ENCODE measurements around the gene CDKN1A.
A peak's percentile ranks its signal among the peaks of the same experiment; 100 is the strongest.

CDKN1A gene

DNA sequence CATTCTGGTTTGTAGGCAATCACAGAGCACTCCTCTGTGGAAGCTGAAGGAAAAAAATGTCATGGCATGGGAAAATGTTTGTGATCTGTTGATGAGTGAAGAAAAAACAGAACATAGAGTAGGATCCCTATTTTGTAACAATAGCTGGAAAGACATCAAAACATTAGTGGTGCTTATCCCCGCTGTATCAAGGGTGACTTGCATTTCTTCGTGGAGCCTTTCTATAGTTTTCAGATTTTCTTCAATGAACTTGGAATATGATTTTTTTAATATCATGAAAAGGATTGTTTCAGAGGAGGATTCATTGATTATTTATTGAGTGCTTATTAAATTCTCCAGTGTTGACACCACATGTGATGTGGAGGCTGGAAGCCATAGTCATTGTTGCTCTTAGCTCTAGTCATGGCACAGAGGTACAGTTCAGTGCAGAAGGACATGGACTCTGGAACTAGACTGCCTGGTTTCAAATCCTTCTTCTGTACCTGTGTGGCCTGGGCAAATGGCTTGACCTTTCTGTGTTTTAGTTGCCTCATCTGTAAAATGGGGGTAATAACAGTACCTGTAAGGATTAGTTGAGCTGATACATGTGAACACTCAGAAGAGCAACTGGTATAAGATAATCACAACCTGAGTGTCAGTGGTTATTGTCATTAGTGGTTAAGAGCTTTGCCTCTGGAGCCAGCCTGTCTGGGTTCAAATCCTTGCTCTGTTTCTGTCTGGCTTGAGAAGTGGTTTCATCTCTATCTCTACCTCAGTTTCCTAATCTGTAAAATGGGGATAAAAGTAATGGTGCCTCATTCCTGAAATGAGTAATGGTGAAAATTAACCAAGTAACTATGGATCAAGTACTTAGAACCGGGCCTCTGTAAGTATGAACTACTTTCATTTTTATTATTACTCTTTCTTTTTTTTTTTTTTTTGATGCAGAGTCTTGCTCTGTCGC lies 14.7 kb upstream of the CDKN1A start:
- H3K4me1 Mint-ChIP-seq = peaks cover 31% of the 10 kb centered on the region
- no peak overlapping the region for H3K4me3 Mint-ChIP-seq
- DNase-seq (ENCODE audit: low spot score in 2 of 2) (no peak), ATAC-seq (ENCODE audit: low read depth) (no peak)
- peaks cover 4% of the 10 kb centered on the region for H3K27me3 Mint-ChIP-seq
- no peak overlapping the region for H3K27ac Mint-ChIP-seq
- H3K36me3 Mint-ChIP-seq = no peaks in the 10 kb centered on the region
- no peaks in the 10 kb centered on the region for H3K9me3 Mint-ChIP-seq

DNA sequence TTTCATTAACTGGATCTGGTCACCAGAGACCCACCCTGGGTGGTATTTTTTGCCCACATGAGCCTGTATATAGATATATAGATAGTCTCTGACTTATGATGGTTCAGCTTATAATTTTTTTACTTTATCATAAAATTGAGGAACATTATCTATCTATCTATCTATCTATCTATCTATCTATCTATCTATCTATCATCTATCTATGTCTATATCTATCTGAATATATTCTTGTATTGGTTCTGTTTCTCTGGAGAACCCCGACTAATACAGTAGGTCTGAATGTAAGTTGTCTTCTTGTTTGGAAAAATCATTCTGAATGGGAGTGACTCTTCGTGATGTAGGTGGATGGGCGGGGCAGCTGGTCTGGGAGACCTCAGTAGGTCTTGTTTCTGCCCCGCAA lies 13.3 kb upstream of the CDKN1A start:
- ATAC-seq (ENCODE audit: low read depth) = no peak
- H3K27me3 Mint-ChIP-seq = no peaks in the 10 kb centered on the region
- no peak overlapping the region for H3K27ac Mint-ChIP-seq
- peaks cover 28% of the 10 kb centered on the region for H3K4me1 Mint-ChIP-seq
- no peaks in the 10 kb centered on the region for H3K36me3 Mint-ChIP-seq
- H3K4me3 Mint-ChIP-seq = peak overlapping the region; percentile 31
- no peak for DNase-seq (ENCODE audit: low spot score in 2 of 2)
- H3K9me3 Mint-ChIP-seq = no peaks in the 10 kb centered on the region

DNA sequence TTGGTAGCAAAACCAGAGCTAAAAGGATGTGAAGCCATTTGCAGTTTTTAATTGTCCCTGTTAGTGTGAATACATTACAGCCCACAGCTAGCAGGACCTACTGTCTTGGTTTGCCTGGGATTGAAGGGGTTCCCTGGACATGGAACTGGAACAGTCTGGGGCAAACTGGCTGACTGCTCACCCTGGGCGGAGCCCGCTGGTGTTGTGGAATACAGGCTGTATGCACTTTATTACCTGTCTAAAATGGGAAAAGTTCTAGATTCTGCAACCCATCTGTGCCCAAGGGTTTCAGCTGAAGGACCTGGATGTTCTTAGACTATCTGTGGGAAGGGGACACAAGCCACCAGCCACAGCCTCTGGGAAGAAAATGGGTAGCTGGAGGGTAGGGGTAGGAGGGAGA lies 12.2 kb upstream of the CDKN1A start:
- Mint-ChIP-seq H3K9me3 (no peaks in the 10 kb centered on the region), H3K4me1 (peaks cover 28% of the 10 kb centered on the region), H3K27ac (no peak overlapping the region), H3K27me3 (no peaks in the 10 kb centered on the region), H3K4me3 (no peak overlapping the region), H3K36me3 (no peaks in the 10 kb centered on the region)
- DNase-seq (ENCODE audit: low spot score in 2 of 2) = no peak
- ATAC-seq (ENCODE audit: low read depth) = no peak

DNA sequence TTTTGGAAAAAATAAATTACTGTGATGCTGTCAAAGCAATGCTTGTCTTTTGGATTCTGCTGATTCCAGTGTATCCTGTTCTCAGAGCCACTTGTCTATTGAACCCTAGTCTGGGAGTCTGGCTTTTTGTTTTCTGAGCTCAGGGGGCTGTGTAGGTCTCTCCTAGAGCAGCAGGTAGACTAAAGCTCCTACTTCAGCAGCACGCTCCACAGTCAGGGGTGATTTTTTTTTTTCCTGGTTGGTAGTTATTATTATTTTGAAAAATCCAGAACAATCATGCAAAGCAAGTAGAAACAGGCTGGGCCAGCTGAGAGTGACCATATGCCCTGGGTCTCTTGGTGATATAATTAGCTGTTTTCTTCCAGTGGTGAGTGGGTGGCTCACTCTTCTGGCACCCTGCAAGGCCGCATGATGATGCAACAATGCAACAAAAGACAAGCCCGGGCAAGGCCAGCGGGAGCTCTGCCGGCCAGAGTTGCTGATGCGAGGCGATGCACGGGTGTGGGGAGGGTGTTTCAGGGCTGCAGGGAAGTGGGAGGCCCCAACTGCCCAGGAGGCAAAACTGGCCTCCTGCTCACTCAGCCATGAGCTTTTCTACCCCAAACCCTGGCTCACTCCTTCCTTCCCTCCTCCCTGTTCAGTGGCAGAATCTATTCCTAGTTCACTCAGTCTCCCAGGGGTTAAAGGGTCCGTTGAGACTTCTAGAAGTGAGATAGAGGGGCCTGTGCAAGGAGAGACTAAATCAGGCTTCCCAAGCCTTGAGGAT lies 11.5 kb upstream of the CDKN1A start:
- no peak overlapping the region for H3K4me3 Mint-ChIP-seq
- no peaks in the 10 kb centered on the region for H3K9me3 Mint-ChIP-seq
- no peak overlapping the region for H3K27ac Mint-ChIP-seq
- no peaks in the 10 kb centered on the region for H3K27me3 Mint-ChIP-seq
- H3K36me3 Mint-ChIP-seq = no peaks in the 10 kb centered on the region
- H3K4me1 Mint-ChIP-seq = peaks cover 28% of the 10 kb centered on the region
- no peak for DNase-seq (ENCODE audit: low spot score in 2 of 2)
- ATAC-seq (ENCODE audit: low read depth) = no peak

DNA sequence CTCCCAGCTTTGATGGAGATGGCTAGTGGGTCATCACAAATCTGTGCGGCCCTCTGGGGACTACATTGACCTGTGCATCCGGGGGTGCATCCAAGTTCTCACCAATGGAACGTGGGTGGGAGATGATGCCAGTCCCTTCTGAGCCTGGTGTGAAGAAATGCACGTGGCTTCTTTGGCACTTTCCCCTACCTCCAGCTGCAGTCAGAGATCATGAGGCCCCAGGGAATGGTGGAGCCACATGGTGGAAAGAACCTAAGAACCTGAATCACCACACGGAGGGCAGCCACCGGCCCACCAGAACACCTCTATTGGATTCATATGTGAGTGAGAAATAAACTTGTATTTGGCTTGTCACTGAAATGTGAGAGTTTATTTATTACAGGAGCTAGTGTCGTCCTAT lies 9.9 kb upstream of the CDKN1A start:
- H3K36me3 Mint-ChIP-seq = no peaks in the 10 kb centered on the region
- H3K27me3 Mint-ChIP-seq = no peaks in the 10 kb centered on the region
- ATAC-seq (ENCODE audit: low read depth) (no peak), DNase-seq (ENCODE audit: low spot score in 2 of 2) (no peak)
- H3K4me3 Mint-ChIP-seq = no peak overlapping the region
- H3K27ac Mint-ChIP-seq = no peak overlapping the region
- peaks cover 17% of the 10 kb centered on the region for H3K4me1 Mint-ChIP-seq
- no peaks in the 10 kb centered on the region for H3K9me3 Mint-ChIP-seq

DNA sequence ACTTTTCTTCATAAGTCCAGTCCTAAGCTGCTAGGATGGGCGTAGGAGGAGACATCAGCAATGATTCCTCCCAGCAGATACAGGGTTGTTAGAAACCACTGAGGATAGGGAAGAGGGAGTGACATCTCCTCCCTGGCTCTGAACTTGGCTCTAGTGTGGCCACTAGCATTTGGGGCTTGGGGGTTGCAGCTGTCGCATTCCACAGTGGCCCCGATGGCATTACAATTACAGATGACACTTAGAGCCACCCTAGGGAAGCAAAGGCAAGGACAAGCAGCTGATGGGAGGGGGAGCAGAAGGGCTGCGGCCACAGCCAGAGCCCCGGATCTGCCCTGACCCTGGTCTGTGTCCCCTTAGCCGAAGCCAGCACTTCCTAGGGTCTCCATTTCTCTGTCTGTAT lies 9.5 kb upstream of the CDKN1A start:
- no peak overlapping the region for H3K27ac Mint-ChIP-seq
- H3K4me3 Mint-ChIP-seq = no peak overlapping the region
- H3K27me3 Mint-ChIP-seq = no peaks in the 10 kb centered on the region
- peaks cover 16% of the 10 kb centered on the region for H3K4me1 Mint-ChIP-seq
- no peaks in the 10 kb centered on the region for H3K36me3 Mint-ChIP-seq
- no peaks in the 10 kb centered on the region for H3K9me3 Mint-ChIP-seq
- no peak for ATAC-seq (ENCODE audit: low read depth)
- no peak for DNase-seq (ENCODE audit: low spot score in 2 of 2)

DNA sequence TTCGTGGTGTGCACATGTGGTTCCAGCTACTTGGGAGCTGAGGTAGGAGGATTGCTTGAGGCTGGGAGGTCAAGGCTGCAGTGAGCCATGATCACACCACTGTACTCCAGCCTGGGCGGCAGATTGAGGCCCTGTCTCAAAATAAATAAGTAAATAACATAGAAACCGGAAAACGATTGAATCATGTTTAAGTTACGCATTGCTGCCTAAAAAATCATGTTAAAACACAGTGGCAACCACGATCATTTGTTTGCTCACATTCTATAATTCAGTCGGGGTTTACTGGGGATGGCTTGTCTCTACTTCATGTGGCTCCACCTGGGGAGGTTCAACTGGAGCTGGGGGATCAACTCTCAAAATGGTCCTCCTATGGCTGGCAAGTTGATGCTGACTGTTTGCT lies 8.2 kb upstream of the CDKN1A start:
- Mint-ChIP-seq H3K4me1 (peaks cover 7% of the 10 kb centered on the region), H3K9me3 (no peaks in the 10 kb centered on the region), H3K4me3 (no peak overlapping the region), H3K36me3 (no peaks in the 10 kb centered on the region), H3K27ac (no peak overlapping the region), H3K27me3 (no peaks in the 10 kb centered on the region)
- ATAC-seq (ENCODE audit: low read depth) (no peak), DNase-seq (ENCODE audit: low spot score in 2 of 2) (no peak)

DNA sequence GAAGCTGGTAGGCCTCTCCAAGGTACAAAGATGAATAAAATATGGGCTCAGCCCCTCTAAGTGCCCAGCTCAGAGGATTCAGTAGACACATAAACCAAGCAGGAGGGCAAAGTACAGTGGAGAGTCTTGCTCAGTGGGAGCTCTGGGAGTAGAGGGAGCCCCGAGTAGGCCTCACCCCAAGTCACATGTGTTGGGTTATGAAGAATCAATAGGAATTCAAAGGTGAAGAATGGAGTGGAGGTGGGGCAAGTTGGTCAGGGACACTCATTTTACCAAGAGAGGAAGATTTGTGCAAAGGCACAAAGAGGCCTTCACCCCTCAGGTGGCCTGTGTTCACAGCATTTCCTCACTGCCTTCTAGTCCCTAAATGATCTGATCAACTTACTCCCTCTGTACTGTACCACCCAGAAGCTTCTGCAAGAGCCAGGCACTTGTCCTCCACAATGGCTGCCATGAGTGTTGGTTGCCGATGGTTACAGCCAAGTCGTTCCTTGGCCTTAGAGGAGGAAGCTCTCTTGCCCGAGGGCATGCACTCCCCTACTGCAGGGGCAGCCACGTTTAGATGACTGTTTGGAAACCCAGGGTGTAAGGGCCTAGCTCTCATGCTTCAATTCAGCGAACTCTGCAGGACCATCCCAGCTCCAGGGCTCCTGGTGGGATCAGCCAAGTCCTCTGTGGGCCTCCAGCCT lies 6.7 kb upstream of the CDKN1A start:
- ATAC-seq (ENCODE audit: low read depth) = no peak
- H3K9me3 Mint-ChIP-seq = no peaks in the 10 kb centered on the region
- no peak for DNase-seq (ENCODE audit: low spot score in 2 of 2)
- peaks cover 9% of the 10 kb centered on the region for H3K4me1 Mint-ChIP-seq
- H3K27ac Mint-ChIP-seq = no peak overlapping the region
- H3K27me3 Mint-ChIP-seq = no peaks in the 10 kb centered on the region
- H3K4me3 Mint-ChIP-seq = no peak overlapping the region
- H3K36me3 Mint-ChIP-seq = no peaks in the 10 kb centered on the region

DNA sequence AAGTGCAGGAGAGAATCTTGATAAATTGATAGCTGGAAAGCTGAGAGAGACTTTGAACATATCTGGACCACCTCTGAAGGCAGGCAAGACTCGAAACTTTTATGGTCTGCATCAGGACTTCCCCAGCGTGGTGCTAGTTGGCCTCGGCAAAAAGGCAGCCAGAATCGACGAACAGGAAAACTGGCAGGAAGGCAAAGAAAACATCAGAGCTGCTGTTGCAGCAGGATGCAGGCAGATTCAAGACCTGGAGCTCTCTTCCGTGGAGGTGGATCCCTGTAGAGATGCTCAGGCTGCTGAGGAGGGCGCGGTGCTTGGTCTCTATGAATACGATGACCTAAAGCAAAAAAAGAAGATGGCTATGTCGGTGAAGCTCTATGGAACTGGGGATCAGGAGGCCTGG lies 4.6 kb upstream of the CDKN1A start:
- DNase-seq (ENCODE audit: low spot score in 2 of 2) = no peak
- H3K4me3 Mint-ChIP-seq = no peak overlapping the region
- no peaks in the 10 kb centered on the region for H3K27me3 Mint-ChIP-seq
- no peak overlapping the region for H3K27ac Mint-ChIP-seq
- no peak for ATAC-seq (ENCODE audit: low read depth)
- H3K36me3 Mint-ChIP-seq = no peaks in the 10 kb centered on the region
- peaks cover 9% of the 10 kb centered on the region for H3K4me1 Mint-ChIP-seq
- H3K9me3 Mint-ChIP-seq = no peaks in the 10 kb centered on the region

DNA sequence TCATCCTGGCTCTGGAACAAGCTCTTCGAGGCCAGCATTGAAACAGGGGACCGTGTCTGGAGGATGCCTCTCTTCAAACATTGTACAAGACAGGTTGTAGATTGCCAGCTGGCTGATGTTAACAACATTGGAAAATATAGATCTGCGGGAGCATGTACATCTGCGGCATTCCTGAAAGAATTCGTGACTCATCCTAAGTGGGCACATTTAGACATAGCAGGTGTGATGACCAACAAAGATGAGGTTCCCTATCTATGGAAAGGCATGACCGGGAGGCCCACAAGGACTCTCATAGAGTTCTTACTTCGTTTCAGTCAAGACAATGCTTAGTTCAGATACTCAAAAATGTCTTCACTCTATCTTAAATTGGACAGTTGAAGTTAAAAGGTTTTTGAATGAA lies 3.6 kb upstream of the CDKN1A start:
- Mint-ChIP-seq H3K9me3 (no peaks in the 10 kb centered on the region), H3K4me1 (peaks cover 10% of the 10 kb centered on the region), H3K4me3 (no peak overlapping the region), H3K27me3 (no peaks in the 10 kb centered on the region), H3K36me3 (no peaks in the 10 kb centered on the region), H3K27ac (no peak overlapping the region)
- ATAC-seq (ENCODE audit: low read depth) (no peak), DNase-seq (ENCODE audit: low spot score in 2 of 2) (no peak)

DNA sequence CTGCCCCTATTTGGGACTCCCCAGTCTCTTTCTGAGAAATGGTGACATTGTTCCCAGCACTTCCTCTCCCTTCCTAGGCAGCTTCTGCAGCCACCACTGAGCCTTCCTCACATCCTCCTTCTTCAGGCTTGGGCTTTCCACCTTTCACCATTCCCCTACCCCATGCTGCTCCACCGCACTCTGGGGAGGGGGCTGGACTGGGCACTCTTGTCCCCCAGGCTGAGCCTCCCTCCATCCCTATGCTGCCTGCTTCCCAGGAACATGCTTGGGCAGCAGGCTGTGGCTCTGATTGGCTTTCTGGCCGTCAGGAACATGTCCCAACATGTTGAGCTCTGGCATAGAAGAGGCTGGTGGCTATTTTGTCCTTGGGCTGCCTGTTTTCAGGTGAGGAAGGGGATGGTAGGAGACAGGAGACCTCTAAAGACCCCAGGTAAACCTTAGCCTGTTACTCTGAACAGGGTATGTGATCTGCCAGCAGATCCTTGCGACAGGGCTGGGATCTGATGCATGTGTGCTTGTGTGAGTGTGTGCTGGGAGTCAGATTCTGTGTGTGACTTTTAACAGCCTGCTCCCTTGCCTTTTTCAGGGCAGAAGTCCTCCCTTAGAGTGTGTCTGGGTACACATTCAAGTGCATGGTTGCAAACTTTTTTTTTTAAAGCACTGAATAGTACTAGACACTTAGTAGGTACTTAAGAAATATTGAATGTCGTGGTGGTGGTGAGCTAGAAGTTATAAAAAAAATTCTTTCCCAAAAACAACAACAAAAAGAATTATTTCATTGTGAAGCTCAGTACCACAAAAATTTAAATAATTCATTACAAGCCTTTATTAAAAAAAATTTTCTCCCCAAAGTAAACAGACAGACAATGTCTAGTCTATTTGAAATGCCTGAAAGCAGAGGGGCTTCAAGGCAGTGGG lies 2.1 kb upstream of the CDKN1A start:
- Mint-ChIP-seq H3K27ac (peak overlapping the region; percentile 99), H3K36me3 (peaks cover 2% of the 10 kb centered on the region), H3K4me3 (no peak overlapping the region), H3K27me3 (no peaks in the 10 kb centered on the region), H3K4me1 (peaks cover 19% of the 10 kb centered on the region), H3K9me3 (no peaks in the 10 kb centered on the region)
- DNase-seq (ENCODE audit: low spot score in 2 of 2) = no peak
- no peak for ATAC-seq (ENCODE audit: low read depth)

DNA sequence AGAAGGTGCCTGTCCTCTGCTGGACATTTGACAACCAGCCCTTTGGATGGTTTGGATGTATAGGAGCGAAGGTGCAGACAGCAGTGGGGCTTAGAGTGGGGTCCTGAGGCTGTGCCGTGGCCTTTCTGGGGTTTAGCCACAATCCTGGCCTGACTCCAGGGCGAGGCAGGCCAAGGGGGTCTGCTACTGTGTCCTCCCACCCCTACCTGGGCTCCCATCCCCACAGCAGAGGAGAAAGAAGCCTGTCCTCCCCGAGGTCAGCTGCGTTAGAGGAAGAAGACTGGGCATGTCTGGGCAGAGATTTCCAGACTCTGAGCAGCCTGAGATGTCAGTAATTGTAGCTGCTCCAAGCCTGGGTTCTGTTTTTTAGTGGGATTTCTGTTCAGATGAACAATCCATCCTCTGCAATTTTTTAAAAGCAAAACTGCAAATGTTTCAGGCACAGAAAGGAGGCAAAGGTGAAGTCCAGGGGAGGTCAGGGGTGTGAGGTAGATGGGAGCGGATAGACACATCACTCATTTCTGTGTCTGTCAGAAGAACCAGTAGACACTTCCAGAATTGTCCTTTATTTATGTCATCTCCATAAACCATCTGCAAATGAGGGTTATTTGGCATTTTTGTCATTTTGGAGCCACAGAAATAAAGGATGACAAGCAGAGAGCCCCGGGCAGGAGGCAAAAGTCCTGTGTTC lies 1.3 kb upstream of the CDKN1A start:
- DNase-seq (ENCODE audit: low spot score in 2 of 2) = no peak
- Mint-ChIP-seq H3K4me3 (peak overlapping the region; percentile 34), H3K27me3 (no peaks in the 10 kb centered on the region), H3K4me1 (peaks cover 19% of the 10 kb centered on the region), H3K27ac (peak overlapping the region; percentile 99), H3K36me3 (peaks cover 2% of the 10 kb centered on the region), H3K9me3 (no peaks in the 10 kb centered on the region)
- no peak for ATAC-seq (ENCODE audit: low read depth)
